Common myeloid progenitor, CD34-positive (primary cell): ENCODE data around the gene ARHGAP1.

Experiments used
- CTCF ChIA-PET: fragments of 350-600 bp; sonication (Branson Sonifier 250); formaldehyde crosslinking; loops from one replicate; lab custom pipeline; 2021; ENCODE audit warnings: antibody characterized with exemption; lab: Charles Lee
- POLR2A ChIA-PET: fragments of 350-600 bp; sonication (Branson Sonifier 250); formaldehyde crosslinking; loops from one replicate; lab custom pipeline; 2021; ENCODE audit warnings: antibody characterized with exemption; lab: Charles Lee
- DNase-seq, 3 donors: peaks; one replicate each; pipeline versions ENCODE4 v3.0.0 to v3.0.0-alpha.2; 2013
- H3K27ac ChIP-seq, 2 experiments: 1 replicate in 1 of 2; 2 replicates in 1 of 2; pipeline ENCODE4 v1.7.0; 2013; ENCODE audit warnings: inconsistent platforms in 2 of 2, low read length in 2 of 2, mild to moderate bottlenecking in 2 of 2, low read depth in 1 of 2, moderate library complexity in 1 of 2; ENCODE audit not compliant: severe bottlenecking in 2 of 2, insufficient read depth in 1 of 2, poor library complexity in 1 of 2
- H3K27me3 ChIP-seq, 5 experiments: replicated peaks in 2 of 5; 1 replicate in 3 of 5; 2 replicates in 2 of 5; pipeline versions ENCODE4 v1.6.1 to v1.7.0; 2013; ENCODE audit warnings: low read length in 4 of 5, mild to moderate bottlenecking in 2 of 5, moderate library complexity in 2 of 5, inconsistent platforms in 1 of 5; ENCODE audit not compliant: insufficient read depth in 5 of 5, control insufficient read depth in 4 of 5
- H3K36me3 ChIP-seq, 4 experiments: 1 replicate in 2 of 4; 2 replicates in 2 of 4; pipeline versions ENCODE4 v1.6.1 to v1.7.0; 2013; ENCODE audit warnings: low read length in 3 of 4, control low read depth in 1 of 4, mild to moderate bottlenecking in 1 of 4; ENCODE audit not compliant: control insufficient read depth in 4 of 4, insufficient read depth in 4 of 4
- H3K4me1 ChIP-seq, 4 experiments: 1 replicate in 3 of 4; 2 replicates in 1 of 4; pipeline versions ENCODE4 v1.6.1 to v1.7.1; 2013; ENCODE audit warnings: low read length in 3 of 4, mild to moderate bottlenecking in 3 of 4, control low read depth in 1 of 4, inconsistent platforms in 1 of 4, moderate library complexity in 1 of 4; ENCODE audit not compliant: control insufficient read depth in 4 of 4, insufficient read depth in 4 of 4; ENCODE audit errors: control extremely low read depth in 1 of 4
- H3K4me3 ChIP-seq, 7 experiments: 1 replicate in 4 of 7; 2 replicates in 3 of 7; pipeline versions ENCODE4 v1.5.1 to v1.7.0; 2013; ENCODE audit warnings: mild to moderate bottlenecking in 7 of 7, low read length in 6 of 7, moderate library complexity in 6 of 7, inconsistent platforms in 2 of 7, low read depth in 2 of 7, control low read depth in 1 of 7; ENCODE audit not compliant: insufficient read depth in 4 of 7, control insufficient read depth in 1 of 7; ENCODE audit errors: extremely low read depth in 1 of 7
- H3K9me3 ChIP-seq, 5 experiments: 1 replicate in 4 of 5; 2 replicates in 1 of 5; pipeline versions ENCODE4 v1.6.1 to v1.7.1; 2013; ENCODE audit warnings: low read length in 4 of 5, mild to moderate bottlenecking in 2 of 5, inconsistent platforms in 1 of 5, low read depth in 1 of 5, moderate library complexity in 1 of 5; ENCODE audit not compliant: control insufficient read depth in 4 of 5, insufficient read depth in 2 of 5; ENCODE audit errors: control extremely low read depth in 1 of 5
- WGBS: methylation state at CpG from one replicate; pipeline ENCODE4 v1.1.5; 2013; ENCODE audit not compliant: insufficient coverage; 5-methylcytosine and 5-hydroxymethylcytosine counted together

The ARHGAP1 gene

GRCh38 chr11:46741600-46742484 lies 41.4 kb upstream of the ARHGAP1 start:
- WGBS, result 100% methylated on average over 6 of the region's 12 CpGs
- ChIA-PET POLR2A (interaction anchor here (0.5 kb wide), 1 partner anchor 14 kb away, joined by 3 read pairs; no protein-coding TSS in a partner anchor), CTCF (no interaction called here)
- H3K27me3 ChIP-seq, result no peaks in the 10 kb centered on the region
- H3K9me3 ChIP-seq, result no peaks in the 10 kb centered on the region
- no peak overlapping the region for H3K27ac ChIP-seq
- H3K4me1 ChIP-seq, result no peaks in the 10 kb centered on the region
- no peak overlapping the region for H3K4me3 ChIP-seq
- H3K36me3 ChIP-seq, result peaks cover 7 to 62% (median 47%) of the 10 kb centered on the region in 4 experiments
- no peak for DNase-seq

GRCh38 chr11:46738887-46739286 lies 38.5 kb upstream of the ARHGAP1 start:
- DNase-seq, result no peak
- H3K27me3 ChIP-seq, result no peaks in the 10 kb centered on the region
- 85% methylated on average over 6 of the region's 6 CpGs for WGBS
- no peaks in the 10 kb centered on the region for H3K9me3 ChIP-seq
- no peaks in the 10 kb centered on the region for H3K4me1 ChIP-seq
- H3K27ac ChIP-seq, result no peak overlapping the region
- ChIA-PET CTCF (no interaction called here), POLR2A (no interaction called here)
- H3K36me3 ChIP-seq, result peaks cover 2 to 35% (median 26%) of the 10 kb centered on the region in 4 experiments
- no peak overlapping the region for H3K4me3 ChIP-seq

- 100% methylated on average over 6 of the region's 11 CpGs for WGBS
These were observed 37.3 kb upstream of the ARHGAP1 start for GRCh38 chr11:46737699-46738098.

GRCh38 chr11:46736615-46737014 lies 36.2 kb upstream of the ARHGAP1 start:
- H3K36me3 ChIP-seq, result peaks cover 0 to 12% (median 5%) of the 10 kb centered on the region in 4 experiments
- H3K27ac ChIP-seq, result no peak overlapping the region
- H3K4me1 ChIP-seq, result no peaks in the 10 kb centered on the region
- H3K4me3 ChIP-seq, result no peak overlapping the region
- POLR2A ChIA-PET, result no interaction called here
- CTCF ChIA-PET, result interaction anchor here (1.3 kb wide), 1 partner anchor 16 kb away, joined by 5 read pairs; no protein-coding TSS in a partner anchor
- no peaks in the 10 kb centered on the region for H3K9me3 ChIP-seq
- no peaks in the 10 kb centered on the region for H3K27me3 ChIP-seq
- no peak for DNase-seq
- 100% methylated on average over 2 of the region's 5 CpGs for WGBS

More at GRCh38 chr11:46737699-46738098, 37.3 kb upstream of the ARHGAP1 start:
- Histone ChIP-seq H3K9me3 (no peaks in the 10 kb centered on the region), H3K4me3 (no peak overlapping the region), H3K27ac (no peak overlapping the region), H3K4me1 (no peaks in the 10 kb centered on the region), H3K27me3 (no peaks in the 10 kb centered on the region), H3K36me3 (peaks cover 0 to 23% (median 14%) of the 10 kb centered on the region in 4 experiments)
- ChIA-PET CTCF (interaction anchor here (0.6 to 1.3 kb wide), 3 partner anchors 9 to 23 kb away, joined by 3 to 5 read pairs (median 3); no protein-coding TSS in a partner anchor), POLR2A (interaction anchor here (0.6 kb wide), 1 partner anchor 10 kb away, joined by 3 read pairs; no protein-coding TSS in a partner anchor)
- no peak for DNase-seq

- 93% methylated on average over 3 of the region's 7 CpGs for WGBS
- POLR2A ChIA-PET, result no interaction called here
- Histone ChIP-seq H3K4me1 (no peaks in the 10 kb centered on the region), H3K4me3 (no peak overlapping the region), H3K27ac (no peak overlapping the region), H3K36me3 (peaks cover 0 to 8% (median 2%) of the 10 kb centered on the region in 4 experiments), H3K9me3 (no peaks in the 10 kb centered on the region), H3K27me3 (no peaks in the 10 kb centered on the region)
- CTCF ChIA-PET, result no interaction called here
- no peak for DNase-seq
These were observed 35.7 kb upstream of the ARHGAP1 start for GRCh38 chr11:46736146-46736545.

DNA sequence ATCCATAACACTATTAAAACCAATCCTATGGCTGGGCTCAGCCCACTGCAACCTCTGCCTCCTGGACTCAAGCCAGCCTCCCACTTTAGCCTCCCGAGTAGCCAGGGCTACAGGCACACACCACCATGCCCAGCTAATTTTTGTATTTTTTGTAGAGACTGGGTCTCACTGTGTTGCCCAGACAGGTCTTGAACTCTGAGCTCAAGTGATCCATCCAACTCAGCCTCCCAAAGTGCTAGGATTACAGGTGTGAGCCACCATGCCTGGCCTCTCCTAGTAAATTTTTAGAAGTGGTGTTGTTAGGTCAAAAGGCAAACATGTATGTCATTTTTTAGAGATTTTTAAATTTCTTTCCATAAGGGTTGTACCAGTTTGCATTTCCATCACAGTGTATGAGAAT lies 32.8 kb upstream of the ARHGAP1 start:
- Histone ChIP-seq H3K4me1 (no peaks in the 10 kb centered on the region), H3K27ac (no peak overlapping the region), H3K27me3 (no peaks in the 10 kb centered on the region), H3K36me3 (no peaks in the 10 kb centered on the region), H3K4me3 (no peak overlapping the region), H3K9me3 (no peaks in the 10 kb centered on the region)
- POLR2A ChIA-PET, result interaction anchor here (0.6 kb wide), 1 partner anchor 701 kb away, joined by 6 read pairs; no protein-coding TSS in a partner anchor
- no peak for DNase-seq
- no CpG with 5 or more reads among the region's 1 CpG for WGBS
- CTCF ChIA-PET, result no interaction called here

DNA sequence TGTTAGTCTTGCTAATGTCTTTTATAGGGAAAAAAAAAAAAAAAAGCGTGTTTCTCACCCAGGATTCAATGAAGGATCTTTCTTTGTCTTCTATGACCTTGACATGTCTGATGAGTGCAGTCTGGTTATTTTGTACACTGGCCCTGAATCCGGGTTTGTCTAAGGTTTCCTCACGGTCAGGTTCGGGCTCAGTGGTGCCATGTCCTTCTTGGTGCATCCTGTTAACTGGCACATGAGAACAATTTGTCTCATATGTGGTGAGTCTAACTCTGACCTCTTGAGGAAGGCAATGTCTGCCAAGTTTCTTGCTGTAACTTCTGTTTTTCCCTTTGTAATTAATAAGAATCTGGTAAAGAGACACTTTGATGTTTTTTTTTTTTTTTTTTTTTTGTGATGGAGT lies 31.1 kb upstream of the ARHGAP1 start:
- Histone ChIP-seq H3K4me1 (no peaks in the 10 kb centered on the region), H3K36me3 (no peaks in the 10 kb centered on the region), H3K4me3 (no peak overlapping the region), H3K27ac (no peak overlapping the region), H3K27me3 (no peaks in the 10 kb centered on the region), H3K9me3 (no peaks in the 10 kb centered on the region)
- no peak for DNase-seq
- 83% methylated on average over 3 of the region's 4 CpGs for WGBS
- POLR2A ChIA-PET, result no interaction called here
- CTCF ChIA-PET, result no interaction called here
